ENCODE measurements around the gene LRRC45.

The LRRC45 gene

GRCh38 chr17:82055023-82055964, 32.2 kb downstream of the LRRC45 start:
- Histone ChIP-seq H3K9ac (ENCODE audit: low read length in 5 of 5) (no peak overlapping the region), H3K4me3 (ENCODE audit: low read depth in 1 of 5, low read length in 5 of 5) (no peak overlapping the region), H3K27ac (ENCODE audit: low read depth, low read length) (no peak overlapping the region), H3K9me3 (ENCODE audit: control insufficient read depth in 5 of 5, low read length in 5 of 5) (no peaks in the 10 kb centered on the region), H3K4me1 (ENCODE audit: control insufficient read depth in 5 of 5, insufficient read depth in 5 of 5, low read length in 5 of 5) (peaks cover 3 to 33% (median 28%) of the 10 kb centered on the region in 5 donors), H3K36me3 (ENCODE audit: control insufficient read depth in 5 of 5, insufficient read depth in 5 of 5, low read length in 5 of 5) (peaks cover 0 to 68% (median 66%) of the 10 kb centered on the region in 5 donors), H3K27me3 (ENCODE audit: control insufficient read depth in 5 of 5, insufficient read depth in 4 of 5, low read length in 5 of 5) (no peaks in the 10 kb centered on the region)

- Histone ChIP-seq H3K4me1 (ENCODE audit: control insufficient read depth in 5 of 5, insufficient read depth in 5 of 5, low read length in 5 of 5) (peaks cover 3 to 25% (median 20%) of the 10 kb centered on the region in 5 donors), H3K27me3 (ENCODE audit: control insufficient read depth in 5 of 5, insufficient read depth in 4 of 5, low read length in 5 of 5) (no peaks in the 10 kb centered on the region), H3K9ac (ENCODE audit: low read length in 5 of 5) (no peak overlapping the region), H3K27ac (ENCODE audit: low read depth, low read length) (no peak overlapping the region), H3K4me3 (ENCODE audit: low read depth in 1 of 5, low read length in 5 of 5) (no peak overlapping the region), H3K36me3 (ENCODE audit: control insufficient read depth in 5 of 5, insufficient read depth in 5 of 5, low read length in 5 of 5) (peaks cover 0 to 76% (median 74%) of the 10 kb centered on the region in 5 donors), H3K9me3 (ENCODE audit: control insufficient read depth in 5 of 5, low read length in 5 of 5) (no peaks in the 10 kb centered on the region)
Observed at GRCh38 chr17:82055965-82056728, 33.0 kb downstream of the LRRC45 start.

GRCh38 chr17:82056729-82057621, 33.9 kb downstream of the LRRC45 start:
- Histone ChIP-seq H3K4me3 (ENCODE audit: low read depth in 1 of 5, low read length in 5 of 5) (no peak overlapping the region), H3K9me3 (ENCODE audit: control insufficient read depth in 5 of 5, low read length in 5 of 5) (no peaks in the 10 kb centered on the region), H3K36me3 (ENCODE audit: control insufficient read depth in 5 of 5, insufficient read depth in 5 of 5, low read length in 5 of 5) (peaks cover 0 to 82% (median 81%) of the 10 kb centered on the region in 5 donors), H3K9ac (ENCODE audit: low read length in 5 of 5) (no peak overlapping the region), H3K27ac (ENCODE audit: low read depth, low read length) (no peak overlapping the region), H3K4me1 (ENCODE audit: control insufficient read depth in 5 of 5, insufficient read depth in 5 of 5, low read length in 5 of 5) (peaks cover 3 to 25% (median 19%) of the 10 kb centered on the region in 5 donors), H3K27me3 (ENCODE audit: control insufficient read depth in 5 of 5, insufficient read depth in 4 of 5, low read length in 5 of 5) (no peaks in the 10 kb centered on the region)

GRCh38 chr17:82058230-82058854, 35.2 kb downstream of the LRRC45 start:
- Histone ChIP-seq H3K9ac (ENCODE audit: low read length in 5 of 5) (no peak overlapping the region), H3K9me3 (ENCODE audit: control insufficient read depth in 5 of 5, low read length in 5 of 5) (no peaks in the 10 kb centered on the region), H3K27ac (ENCODE audit: low read depth, low read length) (no peak overlapping the region), H3K27me3 (ENCODE audit: control insufficient read depth in 5 of 5, insufficient read depth in 4 of 5, low read length in 5 of 5) (no peaks in the 10 kb centered on the region), H3K4me1 (ENCODE audit: control insufficient read depth in 5 of 5, insufficient read depth in 5 of 5, low read length in 5 of 5) (peaks cover 0 to 13% (median 7%) of the 10 kb centered on the region in 5 donors), H3K4me3 (ENCODE audit: low read depth in 1 of 5, low read length in 5 of 5) (no peak overlapping the region), H3K36me3 (ENCODE audit: control insufficient read depth in 5 of 5, insufficient read depth in 5 of 5, low read length in 5 of 5) (peaks cover 0 to 95% (median 95%) of the 10 kb centered on the region in 5 donors)

- no peak overlapping the region for H3K9ac ChIP-seq (ENCODE audit: low read length in 5 of 5)
- peaks cover 0 to 13% (median 7%) of the 10 kb centered on the region in 5 donors for H3K4me1 ChIP-seq (ENCODE audit: control insufficient read depth in 5 of 5, insufficient read depth in 5 of 5, low read length in 5 of 5)
- H3K27ac ChIP-seq (ENCODE audit: low read depth, low read length): no peak overlapping the region
- no peaks in the 10 kb centered on the region for H3K9me3 ChIP-seq (ENCODE audit: control insufficient read depth in 5 of 5, low read length in 5 of 5)
- no peak overlapping the region for H3K4me3 ChIP-seq (ENCODE audit: low read depth in 1 of 5, low read length in 5 of 5)
- H3K27me3 ChIP-seq (ENCODE audit: control insufficient read depth in 5 of 5, insufficient read depth in 4 of 5, low read length in 5 of 5): no peaks in the 10 kb centered on the region
- H3K36me3 ChIP-seq (ENCODE audit: control insufficient read depth in 5 of 5, insufficient read depth in 5 of 5, low read length in 5 of 5): peaks cover 0 to 98% (median 96%) of the 10 kb centered on the region in 5 donors
Observed at GRCh38 chr17:82058855-82059249, 35.7 kb downstream of the LRRC45 start.

GRCh38 chr17:82059272-82060000, 36.3 kb downstream of the LRRC45 start:
- Histone ChIP-seq H3K27me3 (ENCODE audit: control insufficient read depth in 5 of 5, insufficient read depth in 4 of 5, low read length in 5 of 5) (no peaks in the 10 kb centered on the region), H3K4me3 (ENCODE audit: low read depth in 1 of 5, low read length in 5 of 5) (no peak overlapping the region), H3K4me1 (ENCODE audit: control insufficient read depth in 5 of 5, insufficient read depth in 5 of 5, low read length in 5 of 5) (peaks cover 0 to 15% (median 12%) of the 10 kb centered on the region in 5 donors), H3K9me3 (ENCODE audit: control insufficient read depth in 5 of 5, low read length in 5 of 5) (no peaks in the 10 kb centered on the region), H3K36me3 (ENCODE audit: control insufficient read depth in 5 of 5, insufficient read depth in 5 of 5, low read length in 5 of 5) (peaks cover 0 to 95% (median 91%) of the 10 kb centered on the region in 5 donors), H3K9ac (ENCODE audit: low read length in 5 of 5) (no peak overlapping the region), H3K27ac (ENCODE audit: low read depth, low read length) (no peak overlapping the region)

GRCh38 chr17:82060001-82060380, 36.9 kb downstream of the LRRC45 start:
- H3K27ac ChIP-seq (ENCODE audit: low read depth, low read length): no peak overlapping the region
- no peak overlapping the region for H3K4me3 ChIP-seq (ENCODE audit: low read depth in 1 of 5, low read length in 5 of 5)
- H3K4me1 ChIP-seq (ENCODE audit: control insufficient read depth in 5 of 5, insufficient read depth in 5 of 5, low read length in 5 of 5): peaks cover 0 to 21% (median 18%) of the 10 kb centered on the region in 5 donors
- no peaks in the 10 kb centered on the region for H3K27me3 ChIP-seq (ENCODE audit: control insufficient read depth in 5 of 5, insufficient read depth in 4 of 5, low read length in 5 of 5)
- H3K9ac ChIP-seq (ENCODE audit: low read length in 5 of 5): no peak overlapping the region
- no peaks in the 10 kb centered on the region for H3K9me3 ChIP-seq (ENCODE audit: control insufficient read depth in 5 of 5, low read length in 5 of 5)
- peaks cover 0 to 89% (median 85%) of the 10 kb centered on the region in 5 donors for H3K36me3 ChIP-seq (ENCODE audit: control insufficient read depth in 5 of 5, insufficient read depth in 5 of 5, low read length in 5 of 5)

GRCh38 chr17:82060614-82061013, 37.5 kb downstream of the LRRC45 start:
- peaks cover 0 to 84% (median 80%) of the 10 kb centered on the region in 5 donors for H3K36me3 ChIP-seq (ENCODE audit: control insufficient read depth in 5 of 5, insufficient read depth in 5 of 5, low read length in 5 of 5)

More at GRCh38 chr17:82060614-82061013, 37.5 kb downstream of the LRRC45 start:
- H3K4me1 ChIP-seq (ENCODE audit: control insufficient read depth in 5 of 5, insufficient read depth in 5 of 5, low read length in 5 of 5): peaks cover 0 to 23% (median 20%) of the 10 kb centered on the region in 5 donors
- no peaks in the 10 kb centered on the region for H3K27me3 ChIP-seq (ENCODE audit: control insufficient read depth in 5 of 5, insufficient read depth in 4 of 5, low read length in 5 of 5)
- no peak overlapping the region for H3K4me3 ChIP-seq (ENCODE audit: low read depth in 1 of 5, low read length in 5 of 5)
- no peak overlapping the region for H3K27ac ChIP-seq (ENCODE audit: low read depth, low read length)
- H3K9ac ChIP-seq (ENCODE audit: low read length in 5 of 5): no peak overlapping the region
- H3K9me3 ChIP-seq (ENCODE audit: control insufficient read depth in 5 of 5, low read length in 5 of 5): no peaks in the 10 kb centered on the region

Data from subcutaneous abdominal adipose tissue (tissue), 5 donors.